Uterine smooth muscle cell (primary cell): ENCODE measurements around the gene SYNPR. TPM values are rescaled to one million over a fixed set of nuclear protein-coding genes. Genes with fewer than 3 reads are reported as not detected.

Experiments
- total RNA-seq: library from RNA; depleted of rRNA; stranded (reverse); fragments of >200 nt; gene quantifications from 2 replicates; pipeline ENCODE4 v1.2.3, GENCODE V29; 2014

SYNPR gene
- not detected in 2 replicates for total RNA-seq

GRCh38 chr3:63278171-63279004 is at the start of gene SYNPR:
Gene SYNPR (plus strand): TSS chr3:63278308.

GRCh38 chr3:63652066-63652725 is 374.1 kb downstream of the SYNPR start, which contains the start of gene SNTN:
Gene SNTN (plus strand): TSS chr3:63652675. CDS start chr3:63652688, 13 bp downstream.

